Measurements from ENCODE around the gene PHETA2.

The PHETA2 gene, protein sequence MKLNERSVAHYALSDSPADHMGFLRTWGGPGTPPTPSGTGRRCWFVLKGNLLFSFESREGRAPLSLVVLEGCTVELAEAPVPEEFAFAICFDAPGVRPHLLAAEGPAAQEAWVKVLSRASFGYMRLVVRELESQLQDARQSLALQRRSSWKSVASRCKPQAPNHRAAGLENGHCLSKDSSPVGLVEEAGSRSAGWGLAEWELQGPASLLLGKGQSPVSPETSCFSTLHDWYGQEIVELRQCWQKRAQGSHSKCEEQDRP

DNA sequence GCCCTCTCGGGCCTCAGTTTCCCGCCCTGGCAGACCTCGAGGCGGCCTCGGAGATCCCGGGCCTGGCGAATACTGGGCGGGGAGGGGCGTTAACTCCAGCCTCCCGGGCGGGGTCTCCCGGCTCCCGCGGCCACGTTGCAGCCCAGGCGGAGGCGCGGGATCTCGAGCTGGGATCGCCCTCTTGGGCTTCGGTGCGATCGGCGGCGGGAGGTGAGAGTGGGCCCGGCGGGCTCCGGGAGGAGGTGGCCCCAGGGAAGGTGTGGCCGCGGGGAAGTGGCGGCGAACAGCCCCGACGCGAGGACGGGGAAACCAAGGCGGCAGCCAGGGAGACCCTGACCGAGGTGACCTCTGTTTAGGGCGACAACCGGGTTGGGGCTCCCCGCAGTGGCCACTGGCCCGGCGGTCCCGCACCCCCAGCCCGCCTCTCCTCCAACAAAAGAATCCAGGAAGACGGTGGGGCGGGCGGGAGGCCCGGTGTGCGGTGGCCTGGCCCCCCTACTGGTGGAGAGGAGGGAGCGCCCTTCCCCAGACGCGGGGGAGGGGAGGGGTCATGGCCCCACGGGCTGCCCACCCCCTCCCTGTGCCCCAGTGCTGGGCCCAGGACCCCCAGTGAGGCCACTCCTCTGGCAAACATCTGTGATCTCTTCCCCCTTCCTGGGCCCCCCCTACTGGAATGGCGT is at the start of gene PHETA2:
Gene PHETA2, plus strand, starts transcription at position 117 of the 680 bp plus-strand sequence. CDS start 3,046 bp downstream, outside the sequence.
- DNase-seq (ENCODE audit: low read depth): peak; percentile 61
- TF ChIP-seq, protein P1, sequence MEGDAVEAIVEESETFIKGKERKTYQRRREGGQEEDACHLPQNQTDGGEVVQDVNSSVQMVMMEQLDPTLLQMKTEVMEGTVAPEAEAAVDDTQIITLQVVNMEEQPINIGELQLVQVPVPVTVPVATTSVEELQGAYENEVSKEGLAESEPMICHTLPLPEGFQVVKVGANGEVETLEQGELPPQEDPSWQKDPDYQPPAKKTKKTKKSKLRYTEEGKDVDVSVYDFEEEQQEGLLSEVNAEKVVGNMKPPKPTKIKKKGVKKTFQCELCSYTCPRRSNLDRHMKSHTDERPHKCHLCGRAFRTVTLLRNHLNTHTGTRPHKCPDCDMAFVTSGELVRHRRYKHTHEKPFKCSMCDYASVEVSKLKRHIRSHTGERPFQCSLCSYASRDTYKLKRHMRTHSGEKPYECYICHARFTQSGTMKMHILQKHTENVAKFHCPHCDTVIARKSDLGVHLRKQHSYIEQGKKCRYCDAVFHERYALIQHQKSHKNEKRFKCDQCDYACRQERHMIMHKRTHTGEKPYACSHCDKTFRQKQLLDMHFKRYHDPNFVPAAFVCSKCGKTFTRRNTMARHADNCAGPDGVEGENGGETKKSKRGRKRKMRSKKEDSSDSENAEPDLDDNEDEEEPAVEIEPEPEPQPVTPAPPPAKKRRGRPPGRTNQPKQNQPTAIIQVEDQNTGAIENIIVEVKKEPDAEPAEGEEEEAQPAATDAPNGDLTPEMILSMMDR (conservative IDR thresholded peaks at IDR 0.05; ENCODE audit: low read depth, low read length): peak; percentile 57
- peak within 1 kb of the TSS; percentile 87 for H3K4me3 ChIP-seq (ENCODE audit: low read depth, low read length)

DNA sequence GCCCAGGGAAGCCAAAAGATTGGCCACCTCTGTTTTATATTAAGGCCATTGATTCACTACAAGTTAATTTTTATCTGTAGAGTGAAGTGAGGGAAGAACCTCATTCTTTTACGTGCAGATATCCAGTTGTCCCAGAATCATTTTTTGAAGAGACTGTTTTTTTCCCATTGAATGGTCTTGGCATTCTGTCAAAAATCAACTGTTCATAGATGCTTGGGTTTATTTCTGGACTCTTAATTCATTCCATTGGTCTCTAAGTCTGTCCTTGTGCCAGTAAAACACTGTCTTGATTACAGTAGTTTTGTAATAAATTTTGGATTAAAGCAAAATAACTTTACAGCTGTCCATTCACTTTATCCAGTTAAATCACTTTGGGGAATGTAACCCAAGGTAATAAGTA is 48.6 kb upstream of the PHETA2 start:
- no peak for DNase-seq (ENCODE audit: low read depth)
- no peak overlapping the region for H3K4me3 ChIP-seq (ENCODE audit: low read depth, low read length)
- TF ChIP-seq, protein P1 (conservative IDR thresholded peaks at IDR 0.05; ENCODE audit: low read depth, low read length): no peak

DNA sequence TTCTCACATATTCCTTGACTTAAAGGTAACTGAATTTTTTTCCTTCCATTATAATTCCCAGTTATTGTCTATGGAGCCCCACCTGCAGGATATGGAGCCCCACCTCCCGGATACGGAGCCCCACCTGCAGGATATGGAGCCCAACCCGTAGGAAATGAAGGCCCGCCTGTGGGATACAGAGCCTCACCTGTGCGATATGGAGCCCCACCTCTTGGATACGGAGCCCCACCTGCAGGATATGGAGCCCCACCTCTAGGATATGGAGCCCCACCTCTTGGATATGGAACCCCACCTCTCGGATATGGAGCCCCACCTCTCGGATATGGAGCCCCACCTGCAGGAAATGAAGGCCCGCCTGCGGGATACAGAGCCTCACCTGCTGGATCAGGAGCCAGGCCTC is 47.3 kb upstream of the PHETA2 start:
- H3K4me3 ChIP-seq (ENCODE audit: low read depth, low read length): no peak overlapping the region
- TF ChIP-seq, protein P1 (conservative IDR thresholded peaks at IDR 0.05; ENCODE audit: low read depth, low read length): no peak
- no peak for DNase-seq (ENCODE audit: low read depth)

DNA sequence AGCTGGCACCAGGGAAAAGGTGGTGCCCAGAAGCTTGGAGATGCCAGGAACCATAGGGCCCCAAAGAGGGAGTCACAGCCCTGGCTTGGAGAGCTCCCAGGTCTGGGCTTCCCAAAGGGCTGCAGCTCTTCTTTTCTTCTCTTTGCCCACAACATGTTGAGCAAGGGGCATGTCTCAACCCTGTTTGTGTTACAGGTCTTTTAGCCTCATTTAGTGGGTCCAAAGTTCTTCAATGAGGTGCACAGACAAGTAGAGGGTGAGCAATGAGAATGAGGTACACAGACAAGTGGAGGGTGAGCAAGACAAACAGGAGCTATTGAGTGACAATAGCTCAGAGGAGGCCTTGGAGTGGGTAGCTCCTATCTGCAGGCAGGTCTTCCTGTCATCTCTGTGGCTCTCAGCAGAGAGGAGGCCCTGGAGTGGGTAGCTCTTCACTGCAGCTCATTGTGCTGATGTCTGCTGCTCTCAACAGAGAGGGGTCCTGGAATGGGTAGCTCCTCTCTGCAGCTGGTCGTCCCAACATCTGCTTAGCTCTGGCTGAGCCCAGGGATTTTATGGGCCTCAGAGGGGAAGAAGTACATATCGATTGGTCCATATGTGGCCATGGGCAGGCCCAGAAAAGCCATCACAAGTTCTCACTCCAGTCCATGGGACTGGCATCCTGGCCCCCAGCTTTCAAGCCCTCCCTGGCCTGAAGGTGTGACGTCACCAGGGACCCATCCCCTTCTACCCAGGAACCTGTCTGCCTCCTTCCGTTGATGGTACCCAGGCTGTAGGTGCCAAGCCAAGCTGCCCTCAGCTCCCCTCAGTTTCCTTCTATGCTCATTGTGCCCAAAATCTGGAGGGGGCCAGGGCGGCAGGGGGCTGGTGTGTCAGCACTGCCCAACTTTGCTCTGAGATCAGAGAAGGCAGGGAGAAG is 40.5 kb upstream of the PHETA2 start:
- TF ChIP-seq, protein P1 (conservative IDR thresholded peaks at IDR 0.05; ENCODE audit: low read depth, low read length): no peak
- H3K4me3 ChIP-seq (ENCODE audit: low read depth, low read length): no peak overlapping the region
- no peak for DNase-seq (ENCODE audit: low read depth)

DNA sequence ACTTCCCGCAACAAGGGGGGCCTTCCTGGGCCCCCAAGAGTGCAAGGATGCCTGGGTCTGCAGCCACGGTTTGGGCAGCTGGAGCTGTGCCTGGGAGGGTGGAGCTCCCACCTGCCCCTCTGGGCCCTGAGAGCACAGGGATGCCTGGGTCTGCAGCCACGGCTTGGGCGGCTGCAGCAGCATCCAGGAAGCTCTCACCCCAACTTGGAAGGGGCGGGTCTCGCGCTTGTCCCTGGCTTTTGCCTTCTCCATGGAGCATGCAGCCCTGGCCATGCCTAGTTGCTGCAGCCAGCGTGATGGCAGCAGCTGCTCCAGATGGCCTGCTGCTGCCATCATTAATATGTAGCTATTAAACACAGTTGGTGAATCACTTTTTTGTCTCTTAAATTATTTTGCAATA is 38.8 kb upstream of the PHETA2 start:
- TF ChIP-seq, protein P1 (conservative IDR thresholded peaks at IDR 0.05; ENCODE audit: low read depth, low read length): no peak
- DNase-seq (ENCODE audit: low read depth): no peak
- H3K4me3 ChIP-seq (ENCODE audit: low read depth, low read length): no peak overlapping the region

DNA sequence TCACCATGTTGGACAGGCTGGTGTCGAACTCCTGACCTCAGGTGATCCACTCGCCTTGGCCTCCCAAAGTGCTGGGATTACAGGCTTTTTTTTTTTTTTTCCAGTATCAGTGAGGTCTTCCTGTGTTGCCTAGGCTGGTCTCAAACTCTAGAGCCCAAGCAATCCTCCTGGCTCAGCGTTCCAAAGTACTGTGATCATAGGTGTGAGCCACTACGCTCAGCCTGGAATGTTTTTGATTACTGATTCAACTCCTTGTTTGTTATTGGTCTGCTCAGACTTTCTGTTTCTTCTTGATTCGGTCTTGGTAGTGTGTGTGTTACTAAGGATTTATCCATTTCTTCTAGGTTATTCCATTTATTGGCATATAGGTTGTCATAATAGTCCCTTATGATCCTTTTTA is 34.8 kb upstream of the PHETA2 start:
- DNase-seq (ENCODE audit: low read depth): no peak
- H3K4me3 ChIP-seq (ENCODE audit: low read depth, low read length): no peak overlapping the region
- TF ChIP-seq, protein P1 (conservative IDR thresholded peaks at IDR 0.05; ENCODE audit: low read depth, low read length): no peak
